T-helper 2 cell treated with Interferon-gamma antibody and Interleukin-4, amounts not matched to agents 5 μg/mL and 100 μg/mL, for 36 hours (primary cell): ENCODE measurements around the gene PCDHA7.
A peak's percentile ranks its signal among the peaks of the same experiment; 100 is the strongest.
"Not testable (repeated sequence)": the region's sequence is repeated elsewhere in the genome, so short reads cannot be mapped to it uniquely, and the experiment has no call there.

Experiments
- DNase-seq: peaks from one replicate; pipeline ENCODE4 v3.0.0; 2021; ENCODE audit warnings: low spot score
- H3K27ac Mint-ChIP-seq: one replicate; pipeline ENCODE4 v1.8.0; 2021; ENCODE audit warnings: mild to moderate bottlenecking, mixed read lengths
- H3K27me3 Mint-ChIP-seq: one replicate; pipeline ENCODE4 v1.8.0; 2021; ENCODE audit warnings: low read depth, mixed read lengths
- H3K36me3 Mint-ChIP-seq: one replicate; pipeline ENCODE4 v1.8.0; 2021; ENCODE audit warnings: low read depth, mixed read lengths
- H3K4me1 Mint-ChIP-seq: one replicate; pipeline ENCODE4 v1.8.0; 2021; ENCODE audit warnings: low read depth, mixed read lengths
- H3K4me3 Mint-ChIP-seq: one replicate; pipeline ENCODE4 v1.8.0; 2022; ENCODE audit warnings: mild to moderate bottlenecking, moderate library complexity, mixed read lengths
- H3K9me3 Mint-ChIP-seq: one replicate; pipeline ENCODE4 v1.8.0; 2021; ENCODE audit warnings: mixed read lengths

Gene PCDHA7

DNA sequence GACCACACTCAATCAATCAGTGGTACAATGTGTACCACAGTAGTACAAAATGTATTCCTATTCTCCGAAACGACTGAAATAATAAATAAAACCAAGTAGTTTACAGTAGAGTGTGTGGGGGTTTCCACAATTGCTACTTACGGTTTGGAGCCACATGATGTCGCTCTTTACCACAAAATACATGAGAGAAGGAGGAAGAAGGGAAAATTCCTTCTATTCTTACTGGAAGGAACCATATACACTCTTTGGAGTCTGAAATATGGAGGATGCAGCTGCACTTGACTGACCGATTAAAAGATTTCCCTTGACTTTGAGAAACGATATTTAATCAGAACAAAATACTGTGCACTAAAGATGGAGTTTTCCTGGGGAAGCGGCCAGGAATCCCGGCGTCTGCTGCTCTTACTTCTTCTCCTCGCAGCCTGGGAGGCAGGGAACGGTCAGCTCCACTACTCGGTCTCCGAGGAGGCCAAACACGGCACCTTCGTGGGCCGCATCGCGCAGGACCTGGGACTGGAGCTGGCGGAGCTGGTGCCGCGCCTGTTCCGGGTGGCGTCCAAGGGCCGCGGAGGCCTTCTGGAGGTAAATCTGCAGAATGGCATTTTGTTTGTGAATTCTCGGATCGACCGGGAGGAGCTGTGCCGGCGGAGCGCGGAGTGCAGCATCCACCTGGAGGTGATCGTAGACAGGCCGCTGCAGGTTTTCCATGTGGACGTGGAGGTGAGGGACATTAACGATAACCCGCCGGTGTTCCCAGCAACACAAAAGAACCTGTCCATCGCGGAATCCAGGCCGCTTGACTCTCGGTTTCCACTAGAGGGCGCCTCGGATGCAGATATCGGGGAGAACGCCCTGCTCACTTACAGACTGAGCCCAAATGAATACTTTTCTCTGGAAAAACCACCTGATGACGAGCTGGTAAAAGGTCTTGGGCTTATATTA is 27.0 kb upstream of the PCDHA7 start, which contains the start of gene PCDHA4:
TSS of gene PCDHA4 (plus strand) at position 235 of the 942 bp plus-strand sequence.
- no peaks in the 10 kb centered on the region for H3K27me3 Mint-ChIP-seq
- no peak within 1 kb of the TSS for H3K4me3 Mint-ChIP-seq
- peaks cover 42% of the 10 kb centered on the region for H3K9me3 Mint-ChIP-seq
- H3K36me3 Mint-ChIP-seq: no peaks in the 10 kb centered on the region
- no peak for DNase-seq
- H3K4me1 Mint-ChIP-seq: no peaks in the 10 kb centered on the region
- no peak within 1 kb of the TSS for H3K27ac Mint-ChIP-seq

DNA sequence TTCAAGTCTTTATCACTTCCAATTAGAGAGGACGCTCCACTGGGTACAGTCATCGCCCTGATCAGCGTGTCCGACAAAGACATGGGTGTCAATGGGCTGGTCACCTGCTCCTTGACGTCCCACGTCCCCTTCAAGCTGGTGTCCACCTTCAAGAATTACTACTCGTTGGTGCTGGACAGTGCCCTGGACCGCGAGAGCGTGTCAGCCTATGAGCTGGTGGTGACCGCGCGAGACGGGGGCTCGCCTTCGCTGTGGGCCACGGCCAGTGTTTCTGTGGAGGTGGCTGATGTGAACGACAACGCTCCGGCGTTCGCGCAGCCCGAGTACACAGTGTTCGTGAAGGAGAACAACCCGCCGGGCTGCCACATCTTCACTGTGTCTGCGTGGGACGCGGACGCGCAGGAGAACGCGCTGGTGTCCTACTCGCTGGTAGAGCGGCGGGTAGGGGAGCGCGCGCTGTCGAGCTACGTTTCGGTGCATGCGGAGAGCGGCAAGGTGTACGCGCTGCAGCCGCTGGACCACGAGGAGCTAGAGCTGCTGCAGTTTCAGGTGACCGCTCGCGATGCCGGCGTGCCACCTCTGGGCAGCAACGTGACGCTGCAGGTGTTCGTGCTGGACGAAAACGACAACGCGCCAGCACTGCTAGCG is 25.7 kb upstream of the PCDHA7 start:
- H3K4me1 Mint-ChIP-seq, H3K27ac Mint-ChIP-seq, DNase-seq, H3K27me3 Mint-ChIP-seq, H3K36me3 Mint-ChIP-seq, H3K4me3 Mint-ChIP-seq: not testable (repeated sequence)
- H3K9me3 Mint-ChIP-seq: peaks cover 53% of the 10 kb centered on the region

DNA sequence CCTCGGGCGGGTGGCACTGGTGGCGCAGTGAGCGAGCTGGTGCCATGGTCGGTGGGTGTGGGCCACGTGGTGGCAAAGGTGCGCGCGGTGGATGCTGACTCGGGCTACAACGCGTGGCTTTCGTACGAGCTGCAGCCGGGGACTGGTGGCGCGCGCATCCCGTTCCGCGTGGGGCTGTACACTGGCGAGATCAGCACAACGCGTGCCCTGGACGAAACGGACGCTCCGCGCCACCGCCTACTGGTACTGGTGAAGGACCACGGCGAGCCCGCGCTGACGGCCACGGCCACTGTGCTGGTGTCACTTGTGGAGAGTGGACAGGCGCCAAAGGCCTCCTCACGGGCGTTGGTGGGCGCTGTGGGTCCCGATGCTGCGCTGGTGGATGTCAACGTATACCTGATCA is 25.2 kb upstream of the PCDHA7 start:
- no peak overlapping the region for H3K4me3 Mint-ChIP-seq
- no peak for DNase-seq
- no peaks in the 10 kb centered on the region for H3K27me3 Mint-ChIP-seq
- H3K36me3 Mint-ChIP-seq: no peaks in the 10 kb centered on the region
- H3K4me1 Mint-ChIP-seq: no peaks in the 10 kb centered on the region
- no peak overlapping the region for H3K27ac Mint-ChIP-seq
- peaks cover 48% of the 10 kb centered on the region for H3K9me3 Mint-ChIP-seq

DNA sequence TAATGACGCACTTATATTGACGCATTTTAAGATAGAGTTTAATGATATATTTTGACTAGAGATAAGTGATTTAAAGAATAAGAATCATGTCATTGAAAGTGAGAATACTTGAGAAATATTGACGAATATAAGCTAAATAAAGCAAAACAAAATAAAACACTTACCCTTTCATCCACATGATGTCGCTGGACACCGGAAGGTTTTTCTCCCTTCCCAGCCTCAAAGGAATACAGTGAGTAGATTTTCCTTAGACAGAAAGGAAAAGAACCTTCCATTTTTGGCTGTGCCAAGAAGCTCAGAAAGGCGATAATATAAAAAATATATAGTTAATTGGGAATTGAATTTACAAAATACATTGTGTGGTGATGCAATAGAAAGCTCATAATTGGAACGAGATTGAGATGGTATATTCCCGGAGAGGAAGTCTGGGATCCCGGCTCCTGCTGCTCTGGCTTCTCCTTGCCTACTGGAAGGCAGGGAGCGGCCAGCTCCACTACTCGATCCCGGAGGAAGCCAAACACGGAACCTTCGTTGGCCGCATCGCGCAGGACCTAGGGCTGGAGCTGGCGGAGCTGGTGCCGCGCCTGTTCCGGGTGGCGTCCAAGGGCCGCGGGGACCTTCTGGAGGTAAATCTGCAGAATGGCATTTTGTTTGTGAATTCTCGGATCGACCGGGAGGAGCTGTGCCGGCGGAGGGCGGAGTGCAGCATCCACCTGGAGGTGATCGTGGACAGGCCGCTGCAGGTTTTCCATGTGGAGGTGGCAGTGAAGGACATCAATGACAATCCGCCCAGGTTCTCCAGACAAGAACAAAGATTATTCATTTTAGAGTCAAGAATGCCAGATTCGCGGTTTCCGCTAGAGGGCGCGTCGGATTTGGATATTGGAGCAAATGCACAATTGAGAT is 12.4 kb upstream of the PCDHA7 start, which contains the start of gene PCDHA5:
TSS of gene PCDHA5 (plus strand) at position 239 of the 906 bp plus-strand sequence.
- Mint-ChIP-seq H3K4me1 (no peaks in the 10 kb centered on the region), H3K27ac (no peak within 1 kb of the TSS), H3K27me3 (no peaks in the 10 kb centered on the region), H3K9me3 (peaks cover 18% of the 10 kb centered on the region), H3K36me3 (no peaks in the 10 kb centered on the region), H3K4me3 (no peak within 1 kb of the TSS)
- DNase-seq: no peak

DNA sequence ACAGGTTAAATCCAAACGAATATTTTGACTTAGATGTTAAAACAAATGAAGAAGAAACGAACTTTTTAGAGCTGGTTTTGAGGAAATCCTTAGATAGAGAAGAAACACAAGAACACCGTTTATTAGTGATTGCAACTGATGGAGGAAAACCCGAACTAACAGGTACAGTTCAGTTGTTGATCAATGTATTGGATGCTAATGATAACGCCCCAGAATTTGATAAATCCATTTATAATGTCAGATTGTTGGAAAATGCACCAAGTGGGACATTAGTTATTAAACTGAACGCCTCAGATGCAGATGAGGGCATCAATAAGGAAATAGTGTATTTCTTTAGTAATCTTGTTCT is 11.8 kb upstream of the PCDHA7 start:
- no peak for DNase-seq
- H3K9me3 Mint-ChIP-seq: peaks cover 25% of the 10 kb centered on the region
- H3K4me1 Mint-ChIP-seq: no peaks in the 10 kb centered on the region
- no peak overlapping the region for H3K27ac Mint-ChIP-seq
- no peaks in the 10 kb centered on the region for H3K36me3 Mint-ChIP-seq
- no peak overlapping the region for H3K4me3 Mint-ChIP-seq
- no peaks in the 10 kb centered on the region for H3K27me3 Mint-ChIP-seq

DNA sequence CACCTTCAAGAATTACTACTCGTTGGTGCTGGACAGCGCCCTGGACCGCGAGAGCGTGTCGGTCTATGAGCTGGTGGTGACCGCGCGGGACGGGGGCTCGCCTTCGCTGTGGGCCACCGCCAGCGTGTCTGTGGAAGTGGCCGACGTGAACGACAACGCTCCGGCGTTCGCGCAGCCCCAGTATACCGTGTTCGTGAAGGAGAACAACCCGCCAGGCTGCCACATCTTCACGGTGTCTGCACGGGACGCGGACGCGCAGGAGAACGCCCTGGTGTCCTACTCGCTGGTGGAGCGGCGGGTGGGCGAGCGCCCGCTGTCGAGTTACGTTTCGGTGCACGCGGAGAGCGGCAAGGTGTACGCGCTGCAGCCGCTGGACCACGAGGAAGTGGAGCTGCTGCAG is 11.1 kb upstream of the PCDHA7 start:
- not testable (repeated sequence) for H3K4me3 Mint-ChIP-seq, H3K27me3 Mint-ChIP-seq, DNase-seq, H3K36me3 Mint-ChIP-seq, H3K27ac Mint-ChIP-seq, H3K4me1 Mint-ChIP-seq
- peaks cover 29% of the 10 kb centered on the region for H3K9me3 Mint-ChIP-seq

DNA sequence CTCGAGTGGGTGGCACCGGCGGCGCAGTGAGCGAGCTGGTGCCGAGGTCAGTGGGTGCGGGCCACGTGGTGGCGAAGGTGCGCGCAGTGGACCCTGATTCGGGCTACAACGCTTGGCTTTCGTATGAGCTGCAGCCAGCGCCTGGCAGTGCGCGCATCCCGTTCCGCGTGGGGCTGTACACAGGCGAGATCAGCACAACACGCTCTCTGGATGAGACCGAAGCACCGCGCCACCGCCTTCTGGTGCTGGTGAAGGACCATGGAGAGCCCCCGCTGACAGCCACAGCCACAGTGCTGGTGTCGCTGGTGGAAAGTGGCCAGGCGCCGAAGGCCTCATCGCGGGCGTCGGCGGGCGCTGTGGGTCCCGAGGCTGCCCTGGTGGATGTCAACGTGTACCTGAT is 10.6 kb upstream of the PCDHA7 start:
- Mint-ChIP-seq H3K9me3 (peaks cover 31% of the 10 kb centered on the region), H3K36me3 (no peaks in the 10 kb centered on the region), H3K27ac (no peak overlapping the region), H3K4me3 (no peak overlapping the region), H3K4me1 (no peaks in the 10 kb centered on the region), H3K27me3 (no peaks in the 10 kb centered on the region)
- DNase-seq: no peak

DNA sequence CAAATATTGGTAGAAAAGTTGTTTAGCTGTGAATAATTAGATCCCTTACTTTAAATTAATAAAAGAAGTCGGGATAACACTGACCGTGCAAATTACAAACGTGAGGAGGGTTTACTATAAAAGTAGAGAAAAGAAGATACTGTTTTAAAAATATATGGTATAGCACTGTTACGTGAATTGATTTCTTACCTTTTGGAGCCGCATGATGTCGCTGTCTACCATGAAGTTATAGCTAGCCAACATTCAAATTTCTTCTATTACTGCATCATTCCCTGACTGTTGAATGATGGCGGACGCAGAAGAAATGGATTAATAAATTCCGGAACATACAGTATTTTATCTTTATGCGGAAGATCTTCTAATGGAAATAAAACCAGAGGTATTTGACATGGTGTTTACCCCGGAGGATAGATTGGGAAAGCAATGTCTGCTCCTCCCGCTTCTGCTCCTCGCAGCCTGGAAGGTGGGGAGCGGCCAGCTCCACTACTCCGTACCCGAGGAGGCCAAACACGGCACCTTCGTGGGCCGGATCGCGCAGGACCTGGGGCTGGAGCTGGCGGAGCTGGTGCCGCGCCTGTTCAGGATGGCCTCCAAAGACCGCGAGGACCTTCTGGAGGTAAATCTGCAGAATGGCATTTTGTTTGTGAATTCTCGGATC is 6.2 kb upstream of the PCDHA7 start, which contains the start of gene PCDHA6:
TSS of gene PCDHA6 (plus strand) at position 257 of the 658 bp plus-strand sequence. CDS start at position 389, 132 bp downstream.
- Mint-ChIP-seq H3K9me3 (peaks cover 36% of the 10 kb centered on the region), H3K27ac (no peak within 1 kb of the TSS), H3K4me1 (no peaks in the 10 kb centered on the region), H3K4me3 (peak within 1 kb of the TSS; percentile 24), H3K27me3 (no peaks in the 10 kb centered on the region), H3K36me3 (no peaks in the 10 kb centered on the region)
- DNase-seq: no peak

DNA sequence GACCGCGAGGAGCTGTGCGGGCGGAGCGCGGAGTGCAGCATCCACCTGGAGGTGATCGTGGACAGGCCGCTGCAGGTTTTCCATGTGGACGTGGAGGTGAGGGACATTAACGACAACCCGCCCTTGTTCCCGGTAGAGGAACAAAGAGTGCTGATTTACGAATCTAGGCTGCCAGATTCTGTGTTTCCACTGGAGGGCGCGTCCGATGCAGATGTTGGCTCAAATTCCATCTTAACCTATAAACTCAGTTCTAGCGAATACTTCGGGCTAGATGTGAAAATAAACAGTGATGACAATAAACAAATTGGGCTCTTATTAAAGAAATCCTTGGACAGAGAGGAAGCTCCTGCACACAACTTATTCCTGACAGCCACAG is 5.7 kb upstream of the PCDHA7 start:
- no peak overlapping the region for H3K27ac Mint-ChIP-seq
- no peaks in the 10 kb centered on the region for H3K27me3 Mint-ChIP-seq
- no peaks in the 10 kb centered on the region for H3K4me1 Mint-ChIP-seq
- H3K4me3 Mint-ChIP-seq: peak overlapping the region; percentile 24
- no peak for DNase-seq
- H3K9me3 Mint-ChIP-seq: peaks cover 39% of the 10 kb centered on the region
- H3K36me3 Mint-ChIP-seq: no peaks in the 10 kb centered on the region

DNA sequence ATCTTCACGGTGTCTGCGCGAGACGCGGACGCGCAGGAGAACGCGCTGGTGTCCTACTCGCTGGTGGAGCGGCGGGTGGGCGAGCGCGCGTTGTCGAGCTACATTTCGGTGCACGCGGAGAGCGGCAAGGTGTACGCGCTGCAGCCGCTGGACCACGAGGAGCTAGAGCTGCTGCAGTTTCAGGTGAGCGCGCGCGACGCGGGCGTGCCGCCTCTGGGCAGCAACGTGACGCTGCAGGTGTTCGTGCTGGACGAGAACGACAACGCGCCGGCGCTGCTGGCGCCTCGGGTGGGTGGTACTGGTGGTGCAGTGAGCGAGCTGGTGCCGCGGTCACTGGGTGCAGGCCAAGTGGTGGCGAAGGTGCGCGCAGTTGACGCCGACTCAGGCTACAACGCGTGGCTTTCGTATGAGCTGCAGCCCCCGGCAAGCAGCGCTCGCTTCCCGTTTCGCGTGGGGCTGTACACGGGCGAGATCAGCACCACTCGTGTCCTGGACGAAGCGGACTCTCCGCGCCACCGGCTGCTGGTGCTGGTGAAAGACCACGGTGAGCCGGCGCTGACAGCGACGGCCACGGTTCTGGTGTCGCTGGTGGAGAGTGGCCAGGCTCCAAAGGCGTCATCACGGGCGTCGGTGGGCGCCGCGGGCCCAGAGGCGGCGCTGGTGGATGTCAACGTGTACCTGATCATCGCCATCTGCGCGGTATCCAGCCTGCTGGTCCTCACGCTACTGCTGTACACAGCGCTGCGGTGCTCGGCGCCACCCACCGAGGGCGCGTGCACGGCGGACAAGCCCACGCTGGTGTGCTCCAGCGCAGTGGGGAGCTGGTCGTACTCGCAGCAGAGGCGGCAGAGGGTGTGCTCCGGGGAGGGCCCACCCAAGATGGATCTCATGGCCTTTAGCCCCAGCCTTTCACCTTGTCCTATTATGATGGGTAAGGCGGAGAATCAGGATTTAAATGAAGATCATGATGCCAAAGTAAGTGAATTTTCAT is 4.3 kb upstream of the PCDHA7 start:
- H3K4me3 Mint-ChIP-seq, H3K36me3 Mint-ChIP-seq, H3K4me1 Mint-ChIP-seq, DNase-seq, H3K27ac Mint-ChIP-seq, H3K27me3 Mint-ChIP-seq: not testable (repeated sequence)
- peaks cover 43% of the 10 kb centered on the region for H3K9me3 Mint-ChIP-seq

DNA sequence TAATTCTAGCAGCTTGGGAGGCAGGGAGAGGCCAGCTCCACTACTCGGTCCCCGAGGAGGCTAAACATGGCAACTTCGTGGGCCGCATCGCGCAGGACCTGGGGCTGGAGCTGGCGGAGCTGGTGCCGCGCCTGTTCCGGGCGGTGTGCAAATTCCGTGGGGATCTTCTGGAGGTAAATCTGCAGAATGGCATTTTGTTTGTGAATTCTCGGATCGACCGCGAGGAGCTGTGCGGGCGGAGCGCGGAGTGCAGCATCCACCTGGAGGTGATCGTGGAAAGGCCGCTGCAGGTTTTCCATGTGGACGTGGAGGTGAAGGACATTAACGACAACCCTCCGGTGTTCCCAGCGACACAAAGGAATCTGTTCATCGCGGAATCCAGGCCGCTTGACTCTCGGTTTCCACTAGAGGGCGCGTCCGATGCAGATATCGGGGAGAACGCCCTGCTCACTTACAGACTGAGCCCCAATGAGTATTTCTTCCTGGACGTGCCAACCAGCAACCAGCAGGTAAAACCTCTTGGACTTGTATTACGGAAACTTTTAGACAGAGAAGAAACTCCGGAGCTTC is 455 bp downstream of the PCDHA7 start:
- H3K4me3 Mint-ChIP-seq, H3K27ac Mint-ChIP-seq, H3K4me1 Mint-ChIP-seq, H3K27me3 Mint-ChIP-seq, H3K36me3 Mint-ChIP-seq, DNase-seq: not testable (repeated sequence)
- peaks cover 18% of the 10 kb centered on the region for H3K9me3 Mint-ChIP-seq
